Smooth muscle cell (in vitro differentiated cells): Measurements from ENCODE around the gene DCAF8. TPM values are rescaled to one million over a fixed set of nuclear protein-coding genes. Genes with fewer than 3 reads are reported as not detected.

Experiments
- DNase-seq: peaks from one replicate; lab custom pipeline; 2025; ENCODE audit not compliant: unreplicated experiment; lab: John Stamatoyannopoulos, UW
- H2AFZ ChIP-seq: fragments of 200-600 bp; sonication (generic); 2 replicates; pipeline ENCODE4 v1.6.0; 2016; ENCODE audit warnings: antibody characterized with exemption, low read depth, mild to moderate bottlenecking
- H3F3A ChIP-seq: fragments of 200-600 bp; sonication (generic); 2 replicates; pipeline ENCODE4 v1.6.0; 2017; ENCODE audit warnings: antibody characterized with exemption, low read depth
- H3K27ac ChIP-seq: fragments of 200-600 bp; sonication (generic); 2 replicates; pipeline ENCODE4 v1.5.1; 2016; ENCODE audit warnings: low read depth, mild to moderate bottlenecking
- H3K27me3 ChIP-seq: fragments of 200-600 bp; sonication (generic); 2 replicates; pipeline ENCODE4 v1.6.1; 2016; ENCODE audit warnings: low read depth, mild to moderate bottlenecking
- H3K36me3 ChIP-seq: fragments of 200-600 bp; sonication (generic); 2 replicates; pipeline ENCODE4 v1.5.1; 2016; ENCODE audit warnings: low read depth
- H3K4me1 ChIP-seq: fragments of 200-600 bp; sonication (generic); 2 replicates; pipeline ENCODE4 v1.5.1; 2016; ENCODE audit warnings: low read depth
- H3K4me2 ChIP-seq: fragments of 200-600 bp; sonication (generic); 2 replicates; pipeline ENCODE4 v1.6.0; 2016; ENCODE audit warnings: mild to moderate bottlenecking
- H3K4me3 ChIP-seq: fragments of 200-600 bp; sonication (generic); 2 replicates; pipeline ENCODE4 v1.5.1; 2016; ENCODE audit warnings: mild to moderate bottlenecking
- H3K79me2 ChIP-seq: fragments of 200-600 bp; sonication (generic); 2 replicates; pipeline ENCODE4 v1.6.0; 2016; ENCODE audit warnings: low read depth, mild to moderate bottlenecking
- H3K9ac ChIP-seq: fragments of 200-600 bp; sonication (generic); 2 replicates; pipeline ENCODE4 v1.6.0; 2016; ENCODE audit warnings: low read depth
- H3K9me3 ChIP-seq: fragments of 200-600 bp; sonication (generic); replicated peaks from 2 replicates; pipeline ENCODE4 v1.5.1; 2016; ENCODE audit warnings: low read depth
- H4K20me1 ChIP-seq: fragments of 200-600 bp; sonication (generic); 2 replicates; pipeline ENCODE4 v1.6.0; 2016; ENCODE audit warnings: low read depth
- WGBS: methylation state at CpG from one replicate; pipeline ENCODE4 v1.1.7; 2016; ENCODE audit warnings: low lambda C conversion rate; 5-methylcytosine and 5-hydroxymethylcytosine counted together
- polyA plus RNA-seq: library from polyadenylated mRNA; unstranded; fragments of >200 nt; fragmentation: Nextera tagmentation; extraction: Ambion mirVana; gene quantifications from 2 replicates; pipeline ENCODE4 v1.2.1, GENCODE V29; 2016
- total RNA-seq: library from RNA; depleted of rRNA; stranded (reverse); fragments of >200 nt; gene quantifications from 2 replicates; pipeline ENCODE4 v1.2.3, GENCODE V29; 2014
- TF ChIP-seq, protein P1 (sequence below): fragments of 200-600 bp; sonication (generic); IDR thresholded peaks from 2 replicates; pipeline ENCODE4 v1.5.1; 2017; ENCODE audit warnings: borderline replicate concordance, mild to moderate bottlenecking, antibody characterized with exemption; ENCODE audit not compliant: insufficient read depth, poor library complexity, severe bottlenecking

The DCAF8 gene
- total and polyA plus RNA-seq, 2 experiments from 2014 or later = 63.6 to 79.9 TPM

DNA sequence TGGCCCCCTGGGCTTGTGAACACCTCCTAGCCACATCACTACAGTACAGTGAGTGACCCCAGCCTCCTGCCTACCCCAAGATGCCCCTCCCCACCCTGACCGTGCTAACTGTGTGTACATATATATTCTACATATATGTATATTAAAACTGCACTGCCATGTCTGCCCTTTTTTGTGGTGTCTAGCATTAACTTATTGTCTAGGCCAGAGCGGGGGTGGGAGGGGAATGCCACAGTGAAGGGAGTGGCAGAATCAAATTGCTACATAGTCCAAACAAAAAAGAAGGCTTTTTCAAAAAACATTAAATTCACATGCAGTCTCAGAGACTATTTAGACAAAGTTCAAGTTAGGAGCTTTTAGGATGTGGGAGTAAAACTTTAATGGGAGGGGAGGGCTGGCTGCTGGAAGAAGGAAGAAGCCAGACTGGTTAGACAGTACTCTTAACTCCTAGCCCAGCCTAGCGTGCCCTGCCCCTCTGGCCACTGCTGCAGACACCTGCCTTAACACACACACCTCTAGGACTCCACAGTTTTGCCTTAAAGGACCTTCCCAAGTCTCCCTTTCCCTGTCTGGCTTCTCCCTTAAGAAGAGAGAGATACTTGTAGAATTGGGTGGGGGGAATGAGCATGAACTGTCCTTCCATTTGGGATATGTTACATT lies 47.7 kb downstream of the DCAF8 start:
- Histone ChIP-seq H3K4me2 (no peak overlapping the region), H3K27ac (no peak overlapping the region), H3K36me3 (no peaks in the 10 kb centered on the region), H3K9ac (no peak overlapping the region), H3K79me2 (peaks cover 13% of the 10 kb centered on the region), H3K4me1 (peaks cover 29% of the 10 kb centered on the region), H2AFZ (no peak overlapping the region), H3K9me3 (no peaks in the 10 kb centered on the region), H4K20me1 (peaks cover 44% of the 10 kb centered on the region), H3K4me3 (no peak overlapping the region), H3F3A (peaks cover 7% of the 10 kb centered on the region), H3K27me3 (no peaks in the 10 kb centered on the region)
- DNase-seq = no peak
- TF ChIP-seq, protein P1, sequence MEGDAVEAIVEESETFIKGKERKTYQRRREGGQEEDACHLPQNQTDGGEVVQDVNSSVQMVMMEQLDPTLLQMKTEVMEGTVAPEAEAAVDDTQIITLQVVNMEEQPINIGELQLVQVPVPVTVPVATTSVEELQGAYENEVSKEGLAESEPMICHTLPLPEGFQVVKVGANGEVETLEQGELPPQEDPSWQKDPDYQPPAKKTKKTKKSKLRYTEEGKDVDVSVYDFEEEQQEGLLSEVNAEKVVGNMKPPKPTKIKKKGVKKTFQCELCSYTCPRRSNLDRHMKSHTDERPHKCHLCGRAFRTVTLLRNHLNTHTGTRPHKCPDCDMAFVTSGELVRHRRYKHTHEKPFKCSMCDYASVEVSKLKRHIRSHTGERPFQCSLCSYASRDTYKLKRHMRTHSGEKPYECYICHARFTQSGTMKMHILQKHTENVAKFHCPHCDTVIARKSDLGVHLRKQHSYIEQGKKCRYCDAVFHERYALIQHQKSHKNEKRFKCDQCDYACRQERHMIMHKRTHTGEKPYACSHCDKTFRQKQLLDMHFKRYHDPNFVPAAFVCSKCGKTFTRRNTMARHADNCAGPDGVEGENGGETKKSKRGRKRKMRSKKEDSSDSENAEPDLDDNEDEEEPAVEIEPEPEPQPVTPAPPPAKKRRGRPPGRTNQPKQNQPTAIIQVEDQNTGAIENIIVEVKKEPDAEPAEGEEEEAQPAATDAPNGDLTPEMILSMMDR = no peak
- WGBS = 81% methylated on average over 3 of the region's 3 CpGs

DNA sequence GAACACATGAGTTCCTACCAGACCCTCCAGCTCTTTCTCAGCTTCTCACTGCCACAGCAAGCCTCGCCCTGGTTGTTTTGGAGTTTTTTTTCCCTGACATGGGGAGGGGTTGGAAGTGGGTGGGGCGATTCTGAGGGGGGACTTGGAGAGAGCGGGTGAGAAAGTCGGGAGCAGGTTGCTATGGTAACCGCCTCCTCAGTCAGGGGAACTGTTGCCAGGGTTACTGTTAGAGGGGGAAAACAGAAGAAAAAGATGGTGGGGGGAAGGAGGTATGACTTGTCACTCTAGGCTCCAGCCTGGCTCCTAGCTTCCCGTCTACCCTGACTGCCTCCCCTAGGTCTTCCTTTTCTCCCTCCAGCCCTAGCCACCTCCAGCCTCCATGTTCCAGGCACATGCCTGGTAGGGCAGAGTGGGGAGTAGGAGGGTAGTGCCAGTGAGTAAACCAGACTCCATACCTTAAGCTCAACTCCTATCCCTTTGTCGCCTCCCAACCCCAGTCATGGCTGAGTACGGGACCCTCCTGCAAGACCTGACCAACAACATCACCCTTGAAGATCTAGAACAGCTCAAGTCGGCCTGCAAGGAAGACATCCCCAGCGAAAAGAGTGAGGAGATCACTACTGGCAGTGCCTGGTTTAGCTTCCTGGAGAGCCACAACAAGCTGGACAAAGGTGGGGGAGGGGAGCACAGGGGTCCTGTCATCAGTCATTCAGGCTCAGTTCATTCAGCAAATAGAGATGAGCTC lies 51.1 kb downstream of the DCAF8 start:
- no peak overlapping the region for H3K4me2 ChIP-seq
- H2AFZ ChIP-seq = no peak overlapping the region
- 86% methylated on average over 10 of the region's 10 CpGs for WGBS
- DNase-seq = no peak
- no peak overlapping the region for H3K4me3 ChIP-seq
- H3K79me2 ChIP-seq = peaks cover 38% of the 10 kb centered on the region
- no peaks in the 10 kb centered on the region for H3K9me3 ChIP-seq
- H4K20me1 ChIP-seq = peaks cover 76% of the 10 kb centered on the region
- no peaks in the 10 kb centered on the region for H3K27me3 ChIP-seq
- no peak overlapping the region for H3K27ac ChIP-seq
- TF ChIP-seq, protein P1 = no peak
- H3K4me1 ChIP-seq = peaks cover 57% of the 10 kb centered on the region
- H3K36me3 ChIP-seq = no peaks in the 10 kb centered on the region
- no peak overlapping the region for H3K9ac ChIP-seq
- peaks cover 26% of the 10 kb centered on the region for H3F3A ChIP-seq

DNA sequence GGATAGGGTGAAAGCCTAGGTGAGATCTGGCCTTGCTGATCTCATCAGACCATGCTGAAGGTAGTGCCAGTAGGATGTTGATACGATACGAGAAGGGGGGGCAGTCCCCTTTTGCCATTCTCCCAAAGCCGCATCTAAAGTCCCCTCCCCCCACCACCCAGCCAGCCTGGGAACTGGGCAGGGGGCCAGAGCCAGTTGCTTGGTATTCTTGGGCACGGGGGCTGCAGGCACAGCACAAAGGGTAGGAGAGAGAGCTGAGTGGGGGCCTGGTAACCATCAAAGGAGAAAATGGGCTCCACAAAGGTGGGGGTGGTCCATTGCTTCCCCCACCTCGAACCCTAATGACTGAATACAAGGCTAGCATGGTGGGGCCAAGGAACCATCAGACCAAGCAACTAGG lies 51.8 kb downstream of the DCAF8 start:
- Histone ChIP-seq H3F3A (peaks cover 26% of the 10 kb centered on the region), H3K27me3 (no peaks in the 10 kb centered on the region), H3K4me3 (no peak overlapping the region), H2AFZ (no peak overlapping the region), H3K4me1 (peaks cover 59% of the 10 kb centered on the region), H3K79me2 (peaks cover 38% of the 10 kb centered on the region), H4K20me1 (peaks cover 76% of the 10 kb centered on the region), H3K27ac (peak overlapping the region; percentile 31), H3K9ac (no peak overlapping the region), H3K4me2 (no peak overlapping the region), H3K9me3 (no peaks in the 10 kb centered on the region), H3K36me3 (no peaks in the 10 kb centered on the region)
- TF ChIP-seq, protein P1 = no peak
- DNase-seq = no peak
- 87% methylated on average over 5 of the region's 5 CpGs for WGBS
